ENCODE data around the gene CCDC85C. TPM values are rescaled to one million over a fixed set of nuclear protein-coding genes. Genes with fewer than 3 reads are reported as not detected.

CCDC85C gene
- total RNA-seq, 1 donor from 2014 or later, result 18.6 TPM

- DNase-seq (ENCODE audit: extremely low read depth, low read depth, low spot score), result no peak
These were observed 10.9 kb downstream of the CCDC85C start for GRCh38 chr14:99592933-99593753.

GRCh38 chr14:99592394-99592793 lies 11.6 kb downstream of the CCDC85C start:
- no peak for DNase-seq (ENCODE audit: extremely low read depth, low read depth, low spot score)

DNA sequence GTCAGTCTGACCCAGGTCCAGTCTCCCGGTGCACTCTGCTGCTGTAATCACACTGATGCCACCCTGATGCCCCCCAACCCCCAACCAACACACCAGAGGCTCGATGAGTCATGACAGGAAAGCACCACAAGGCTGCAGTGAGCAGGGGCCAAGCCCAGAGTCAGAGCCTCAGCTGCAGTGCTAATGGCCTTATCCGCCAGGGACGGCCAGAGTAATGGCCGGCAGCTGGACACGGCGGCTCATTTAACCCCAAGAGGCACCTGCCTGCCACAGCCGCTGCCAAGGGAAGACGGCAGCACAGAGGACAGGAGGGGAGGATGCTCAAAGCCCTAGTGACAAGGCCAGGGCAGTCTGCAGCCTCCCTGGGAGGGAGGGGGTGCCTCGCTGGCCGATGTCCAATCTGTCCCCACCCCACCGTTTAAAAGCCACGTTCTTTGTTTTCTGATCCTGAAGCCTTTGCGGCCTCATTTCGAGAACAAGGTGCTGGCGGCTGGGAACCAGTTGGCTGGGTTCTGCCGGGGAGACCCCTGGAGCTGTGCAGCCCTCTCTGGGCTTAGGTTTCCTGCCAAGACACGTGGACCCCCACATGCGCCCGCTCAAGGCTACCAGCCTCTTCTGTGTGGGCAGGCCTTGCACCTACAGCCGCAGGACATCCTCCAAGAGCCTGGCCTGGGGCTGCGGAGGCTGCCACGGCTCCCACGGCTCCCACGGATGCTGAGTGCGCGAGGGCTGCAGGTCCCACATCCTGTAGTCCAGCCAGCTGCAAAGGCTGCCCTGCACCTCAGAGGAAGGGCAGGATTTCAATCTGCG lies 13.1 kb downstream of the CCDC85C start:
- DNase-seq (ENCODE audit: extremely low read depth, low read depth, low spot score), result no peak

DNA sequence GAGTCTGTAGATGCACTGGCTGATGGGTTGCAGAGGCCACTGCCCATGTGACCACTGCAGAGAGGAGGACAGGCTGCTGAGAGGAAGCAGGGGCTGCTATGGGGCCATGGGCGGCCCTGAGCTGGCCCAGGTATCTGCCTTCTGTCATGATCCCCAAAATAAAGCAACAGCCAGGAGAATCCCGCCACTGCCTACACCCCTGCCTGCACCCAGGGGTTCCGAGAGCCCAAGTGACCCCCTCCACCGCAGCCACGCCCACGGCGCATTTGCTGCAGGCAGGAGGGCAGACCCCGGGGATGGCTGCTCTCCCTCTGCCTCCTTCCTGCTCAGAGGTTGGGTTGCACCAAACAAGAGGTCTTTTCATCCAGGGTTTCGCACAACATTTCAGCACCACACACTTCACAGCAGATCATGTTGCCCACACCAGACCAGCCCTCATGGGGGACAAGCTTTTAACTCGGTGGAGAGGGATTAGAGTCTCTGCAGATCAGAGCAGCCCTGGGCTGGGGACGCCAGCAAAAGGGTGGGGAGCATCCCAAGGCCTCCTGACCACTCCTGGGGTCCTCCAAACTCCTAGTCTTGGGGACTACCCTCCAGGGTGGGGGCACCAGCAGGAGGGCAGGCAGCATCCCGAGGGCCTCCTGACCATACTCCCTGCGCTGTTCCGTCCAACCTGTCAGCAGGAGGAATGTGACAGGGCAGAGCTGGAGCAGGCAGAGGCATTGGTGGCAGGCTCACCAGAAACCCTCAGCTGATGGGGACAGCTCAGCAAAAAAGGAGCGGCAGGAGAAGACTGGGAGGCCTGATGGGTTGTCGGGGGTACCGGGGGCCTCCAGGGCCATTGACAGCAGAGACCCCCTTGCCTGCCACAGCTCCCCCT lies 14.1 kb downstream of the CCDC85C start:
- no peak for DNase-seq (ENCODE audit: extremely low read depth, low read depth, low spot score)

GRCh38 chr14:99589031-99589441 lies 15.0 kb downstream of the CCDC85C start:
- no peak for DNase-seq (ENCODE audit: extremely low read depth, low read depth, low spot score)

- DNase-seq (ENCODE audit: extremely low read depth, low read depth, low spot score), result no peak
These were observed 16.3 kb downstream of the CCDC85C start for GRCh38 chr14:99587460-99588278.

DNA sequence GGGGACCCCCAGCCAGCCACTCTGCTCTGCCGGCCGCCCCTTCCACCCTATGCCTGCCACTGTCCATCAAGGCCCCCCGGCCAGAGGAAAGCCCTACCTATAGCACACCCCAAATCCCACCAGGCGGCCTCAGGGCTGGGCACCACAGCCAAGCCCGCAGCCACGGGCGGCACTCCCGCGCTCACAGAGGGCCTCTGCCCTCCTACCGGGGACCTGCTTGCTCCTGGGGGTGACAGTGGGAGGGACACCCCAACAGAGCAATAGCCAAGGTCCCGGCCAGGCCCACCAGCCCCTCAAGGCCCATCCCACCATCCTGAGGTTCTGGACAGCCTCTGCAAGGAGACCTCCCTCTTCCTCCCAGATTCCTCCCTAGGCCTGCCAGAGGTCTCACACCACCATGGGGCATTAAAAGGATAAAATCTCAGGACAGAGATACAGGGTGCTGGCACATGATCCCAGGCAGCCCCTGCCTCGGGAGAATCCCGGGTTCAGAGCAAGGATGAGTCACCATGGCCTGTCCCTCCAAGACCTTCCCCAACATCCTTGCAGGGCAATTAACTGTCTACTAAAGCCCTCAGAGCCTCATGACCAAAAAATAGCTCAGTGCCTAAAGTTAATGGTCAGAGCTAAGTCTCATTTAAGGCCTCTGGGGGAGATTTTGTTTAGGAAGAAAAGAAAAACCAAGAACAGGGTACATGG lies 17.1 kb downstream of the CCDC85C start:
- DNase-seq (ENCODE audit: extremely low read depth, low read depth, low spot score), result no peak

DNA sequence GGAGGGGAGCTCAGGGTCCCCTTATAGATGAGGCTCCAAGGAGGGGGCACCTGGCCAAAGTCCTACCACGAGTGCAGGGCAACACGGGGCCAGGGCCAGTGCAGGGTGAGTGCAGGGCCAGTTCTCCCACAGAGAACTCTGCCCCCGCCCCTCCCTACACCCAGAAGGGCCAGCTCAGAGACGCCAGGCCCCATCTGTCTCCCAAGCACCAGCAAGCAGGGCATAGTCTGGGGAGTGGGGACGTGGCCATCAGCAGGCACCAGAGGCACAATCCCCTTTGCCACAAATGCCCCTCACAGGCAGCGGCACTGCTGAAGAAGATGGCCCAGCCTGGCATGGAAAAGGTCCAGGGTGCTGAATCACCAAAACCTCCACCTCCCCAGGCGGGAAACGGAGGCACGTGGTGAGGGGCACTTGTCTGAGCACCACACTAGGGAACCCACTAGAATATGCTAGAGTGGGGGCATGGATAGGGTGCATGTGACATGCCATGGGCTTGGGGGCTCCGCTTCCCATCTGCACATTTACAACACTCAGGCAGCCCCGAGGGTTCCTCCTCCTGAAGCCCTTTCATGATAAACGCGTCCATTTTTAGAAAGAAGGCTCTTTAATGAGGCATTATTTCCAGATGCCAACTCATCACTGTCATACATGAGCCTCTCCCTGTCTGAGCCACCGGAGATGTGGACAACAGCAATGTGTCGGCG lies 17.8 kb downstream of the CCDC85C start:
- no peak for DNase-seq (ENCODE audit: extremely low read depth, low read depth, low spot score)

DNA sequence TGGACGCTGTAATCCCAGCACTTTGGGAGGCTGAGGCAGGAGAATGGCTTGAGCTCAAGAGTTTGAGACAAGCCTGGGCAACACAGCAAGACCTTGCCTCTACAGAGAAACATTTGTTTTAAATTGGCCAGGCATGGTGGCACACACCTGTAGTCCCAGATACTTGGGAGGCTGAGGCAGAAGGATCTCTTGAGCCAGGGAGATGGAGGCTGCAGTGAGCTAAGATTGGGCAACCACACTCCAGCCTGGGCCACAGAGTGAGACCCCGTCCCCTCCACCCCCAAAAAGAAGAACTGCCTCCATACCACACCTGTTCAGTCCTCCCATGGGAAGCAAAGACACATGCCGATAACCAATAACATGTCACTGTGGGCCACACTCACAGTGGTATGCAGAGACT lies 19.2 kb downstream of the CCDC85C start:
- DNase-seq (ENCODE audit: extremely low read depth, low read depth, low spot score), result no peak

DNA sequence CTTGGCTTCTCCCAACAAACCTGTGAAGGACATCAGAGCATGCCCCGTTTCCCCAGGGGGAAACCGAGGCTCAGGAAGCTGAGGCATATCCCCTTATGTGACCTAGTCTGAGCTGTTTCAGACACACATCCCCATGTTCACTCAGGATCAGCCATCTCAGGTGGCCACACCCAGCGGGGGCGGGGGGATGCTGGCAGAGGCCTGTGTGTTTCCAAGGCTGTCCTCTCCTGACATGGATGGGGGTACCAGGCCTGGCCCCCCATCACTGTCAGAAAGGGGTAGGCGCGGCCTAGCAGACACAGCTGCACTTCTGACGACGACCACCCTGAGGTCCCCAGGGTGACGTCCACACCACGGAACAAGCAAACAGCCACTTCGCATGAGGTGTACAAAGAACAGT lies 22.1 kb downstream of the CCDC85C start:
- no peak for DNase-seq (ENCODE audit: extremely low read depth, low read depth, low spot score)

DNA sequence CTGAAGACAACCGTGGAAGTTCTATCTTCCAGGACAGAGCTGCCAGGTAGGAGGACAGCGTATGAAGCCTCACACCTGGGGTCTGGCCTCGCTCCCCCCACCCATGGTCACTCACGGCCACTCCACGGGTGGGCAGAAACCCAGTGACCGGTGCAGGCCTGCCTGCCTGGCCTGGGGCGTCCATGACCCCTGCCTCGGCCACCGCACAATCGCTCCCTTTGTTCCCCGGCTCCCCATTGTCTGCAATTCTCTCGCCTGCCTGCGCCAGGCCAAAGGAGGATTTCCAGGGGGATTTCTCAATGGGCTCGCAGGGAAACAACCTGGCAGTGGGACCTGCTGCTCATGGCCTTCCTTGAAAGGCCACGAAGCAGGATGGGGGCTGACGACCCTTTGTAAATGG lies 22.6 kb downstream of the CCDC85C start:
- no peak for DNase-seq (ENCODE audit: extremely low read depth, low read depth, low spot score)

- DNase-seq (ENCODE audit: extremely low read depth, low read depth, low spot score), result no peak
These were observed 24.0 kb downstream of the CCDC85C start for GRCh38 chr14:99579903-99580571.

GRCh38 chr14:99579120-99579836 lies 24.7 kb downstream of the CCDC85C start:
- no peak for DNase-seq (ENCODE audit: extremely low read depth, low read depth, low spot score)

GRCh38 chr14:99578541-99579101 lies 25.4 kb downstream of the CCDC85C start:
- no peak for DNase-seq (ENCODE audit: extremely low read depth, low read depth, low spot score)

DNA sequence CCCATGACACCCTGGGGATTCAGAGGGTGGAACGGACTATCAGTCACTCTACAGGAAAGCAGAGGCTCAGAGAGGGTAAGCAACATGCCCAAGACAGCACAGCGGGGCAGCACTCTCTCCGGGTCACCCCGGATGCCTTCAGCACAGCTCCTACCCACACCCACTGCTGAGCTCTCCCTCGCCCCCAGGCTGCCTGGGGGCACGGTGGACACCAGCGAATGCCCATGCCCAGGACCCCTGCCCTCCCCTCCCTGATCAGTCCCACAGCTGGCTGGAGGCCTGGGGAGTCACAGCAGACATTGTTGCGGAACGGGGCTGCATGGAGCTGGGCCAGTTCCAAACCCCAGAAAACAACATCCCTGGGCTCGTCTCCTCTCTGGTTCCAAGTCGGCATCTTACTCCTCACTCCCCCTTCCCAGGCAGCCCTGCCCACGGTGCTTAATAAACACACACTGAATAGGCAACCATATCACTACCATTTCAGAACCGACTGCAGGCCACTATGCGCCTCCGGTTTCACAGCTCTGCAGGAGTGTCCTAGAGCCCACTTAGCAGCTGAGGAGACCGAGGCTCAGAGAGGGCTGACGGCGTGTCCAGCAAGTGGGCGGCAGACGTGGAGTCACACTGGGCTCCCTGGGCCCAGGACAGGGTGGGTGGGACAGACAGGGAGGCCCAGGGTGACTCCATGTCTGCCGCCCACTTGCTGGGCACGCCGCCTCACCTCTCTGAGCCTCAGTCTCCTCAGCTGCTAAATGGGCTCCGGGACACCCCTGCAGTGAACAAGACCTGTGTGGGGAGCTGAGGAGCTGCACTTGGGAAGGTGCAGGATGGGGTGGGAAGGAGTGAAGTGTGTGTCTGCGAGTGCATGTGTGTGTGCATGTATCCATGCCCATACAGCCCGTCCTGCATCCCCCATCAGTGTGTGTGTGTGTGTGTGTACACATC lies 27.0 kb downstream of the CCDC85C start:
- DNase-seq (ENCODE audit: extremely low read depth, low read depth, low spot score), result no peak

DNA sequence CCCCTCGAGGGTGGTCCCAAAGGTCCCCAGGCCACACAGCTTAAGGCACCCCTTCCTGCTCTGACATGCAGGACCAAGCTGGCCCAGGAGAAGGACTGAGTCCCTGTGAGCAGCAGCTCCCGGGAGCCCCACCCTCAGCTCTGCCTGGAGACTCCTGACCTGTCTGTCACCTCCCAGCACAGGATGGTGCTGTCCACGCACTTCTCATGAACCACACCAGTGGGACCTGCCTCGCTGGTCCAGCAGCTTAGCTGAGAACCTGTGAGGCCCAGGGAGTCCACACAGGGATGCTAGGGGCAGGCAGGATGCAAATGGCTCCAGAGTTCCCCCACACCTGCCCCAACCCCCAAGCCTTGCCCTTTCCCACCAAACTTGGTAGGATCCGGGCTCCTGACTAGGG lies 27.7 kb downstream of the CCDC85C start:
- DNase-seq (ENCODE audit: extremely low read depth, low read depth, low spot score), result no peak
